Loucy (cell line): ENCODE results near the gene RSU1.

ENCODE experiments used
- EZH2phosphoT487 ChIP-seq: fragments of 200-600 bp; IDR thresholded peaks from 2 replicates; pipeline ENCODE4 v1.6.1; 2018; ENCODE audit warnings: antibody characterized with exemption, mild to moderate bottlenecking, moderate library complexity, borderline replicate concordance
- TF ChIP-seq, protein P1 (sequence below): fragments of 200-600 bp; sonication (generic); conservative IDR thresholded peaks from 2 replicates; pipeline ENCODE4 v1.5.1; 2014; ENCODE audit warnings: mild to moderate bottlenecking, antibody characterized with exemption, low read length

DNA sequence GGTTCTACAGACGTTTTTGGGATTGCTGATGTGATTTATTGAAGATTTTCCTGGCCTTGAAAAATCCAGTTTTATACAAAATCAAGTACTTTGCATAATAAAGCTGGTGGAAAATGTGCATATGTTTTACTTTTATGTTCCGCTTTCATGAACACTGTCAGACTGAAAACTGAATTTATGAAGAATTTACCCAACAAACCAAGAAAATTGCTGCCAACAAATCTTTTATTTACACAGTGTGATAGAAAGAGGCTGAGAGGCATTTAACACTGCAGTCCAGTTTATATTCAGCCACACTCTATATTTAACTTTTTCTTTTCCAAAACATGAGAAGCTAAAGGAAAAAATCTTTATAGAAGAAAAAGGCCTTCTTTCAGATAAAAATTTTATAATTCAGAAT is 35.4 kb upstream of the RSU1 start:
- TF ChIP-seq, protein P1, sequence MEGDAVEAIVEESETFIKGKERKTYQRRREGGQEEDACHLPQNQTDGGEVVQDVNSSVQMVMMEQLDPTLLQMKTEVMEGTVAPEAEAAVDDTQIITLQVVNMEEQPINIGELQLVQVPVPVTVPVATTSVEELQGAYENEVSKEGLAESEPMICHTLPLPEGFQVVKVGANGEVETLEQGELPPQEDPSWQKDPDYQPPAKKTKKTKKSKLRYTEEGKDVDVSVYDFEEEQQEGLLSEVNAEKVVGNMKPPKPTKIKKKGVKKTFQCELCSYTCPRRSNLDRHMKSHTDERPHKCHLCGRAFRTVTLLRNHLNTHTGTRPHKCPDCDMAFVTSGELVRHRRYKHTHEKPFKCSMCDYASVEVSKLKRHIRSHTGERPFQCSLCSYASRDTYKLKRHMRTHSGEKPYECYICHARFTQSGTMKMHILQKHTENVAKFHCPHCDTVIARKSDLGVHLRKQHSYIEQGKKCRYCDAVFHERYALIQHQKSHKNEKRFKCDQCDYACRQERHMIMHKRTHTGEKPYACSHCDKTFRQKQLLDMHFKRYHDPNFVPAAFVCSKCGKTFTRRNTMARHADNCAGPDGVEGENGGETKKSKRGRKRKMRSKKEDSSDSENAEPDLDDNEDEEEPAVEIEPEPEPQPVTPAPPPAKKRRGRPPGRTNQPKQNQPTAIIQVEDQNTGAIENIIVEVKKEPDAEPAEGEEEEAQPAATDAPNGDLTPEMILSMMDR = no peak
- TF ChIP-seq EZH2phosphoT487 = no peak
